ENCODE data around the gene IL7R.

The IL7R gene

DNA sequence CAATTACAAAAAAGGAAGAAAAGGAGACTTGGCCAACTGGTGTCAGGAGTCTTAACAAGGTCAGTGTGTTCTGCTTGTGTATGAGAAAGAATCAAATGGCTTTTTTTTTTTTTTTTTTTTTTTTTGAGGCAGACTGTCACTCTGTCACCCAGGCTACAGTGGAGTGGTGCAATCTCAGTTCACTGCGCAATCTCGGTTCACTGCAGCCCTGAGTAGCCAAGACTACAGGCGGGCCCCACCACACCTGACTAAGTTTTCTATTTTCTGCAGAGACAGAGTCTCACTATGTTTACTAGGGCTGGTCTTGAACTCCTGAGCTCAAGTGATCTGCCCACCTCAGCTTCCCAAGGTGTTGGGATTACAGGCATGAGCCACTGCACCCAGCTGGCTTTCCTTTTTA lies 3.1 kb upstream of the IL7R start:
- TF ChIP-seq CREB1 (IDR thresholded peaks at IDR 0.05; ENCODE audit: low read depth) (no peak), CEBPB (IDR thresholded peaks at IDR 0.05) (no peak)
- TF ChIP-seq, protein P1, sequence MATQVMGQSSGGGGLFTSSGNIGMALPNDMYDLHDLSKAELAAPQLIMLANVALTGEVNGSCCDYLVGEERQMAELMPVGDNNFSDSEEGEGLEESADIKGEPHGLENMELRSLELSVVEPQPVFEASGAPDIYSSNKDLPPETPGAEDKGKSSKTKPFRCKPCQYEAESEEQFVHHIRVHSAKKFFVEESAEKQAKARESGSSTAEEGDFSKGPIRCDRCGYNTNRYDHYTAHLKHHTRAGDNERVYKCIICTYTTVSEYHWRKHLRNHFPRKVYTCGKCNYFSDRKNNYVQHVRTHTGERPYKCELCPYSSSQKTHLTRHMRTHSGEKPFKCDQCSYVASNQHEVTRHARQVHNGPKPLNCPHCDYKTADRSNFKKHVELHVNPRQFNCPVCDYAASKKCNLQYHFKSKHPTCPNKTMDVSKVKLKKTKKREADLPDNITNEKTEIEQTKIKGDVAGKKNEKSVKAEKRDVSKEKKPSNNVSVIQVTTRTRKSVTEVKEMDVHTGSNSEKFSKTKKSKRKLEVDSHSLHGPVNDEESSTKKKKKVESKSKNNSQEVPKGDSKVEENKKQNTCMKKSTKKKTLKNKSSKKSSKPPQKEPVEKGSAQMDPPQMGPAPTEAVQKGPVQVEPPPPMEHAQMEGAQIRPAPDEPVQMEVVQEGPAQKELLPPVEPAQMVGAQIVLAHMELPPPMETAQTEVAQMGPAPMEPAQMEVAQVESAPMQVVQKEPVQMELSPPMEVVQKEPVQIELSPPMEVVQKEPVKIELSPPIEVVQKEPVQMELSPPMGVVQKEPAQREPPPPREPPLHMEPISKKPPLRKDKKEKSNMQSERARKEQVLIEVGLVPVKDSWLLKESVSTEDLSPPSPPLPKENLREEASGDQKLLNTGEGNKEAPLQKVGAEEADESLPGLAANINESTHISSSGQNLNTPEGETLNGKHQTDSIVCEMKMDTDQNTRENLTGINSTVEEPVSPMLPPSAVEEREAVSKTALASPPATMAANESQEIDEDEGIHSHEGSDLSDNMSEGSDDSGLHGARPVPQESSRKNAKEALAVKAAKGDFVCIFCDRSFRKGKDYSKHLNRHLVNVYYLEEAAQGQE (IDR thresholded peaks at IDR 0.05; ENCODE audit: low read depth), result no peak

DNA sequence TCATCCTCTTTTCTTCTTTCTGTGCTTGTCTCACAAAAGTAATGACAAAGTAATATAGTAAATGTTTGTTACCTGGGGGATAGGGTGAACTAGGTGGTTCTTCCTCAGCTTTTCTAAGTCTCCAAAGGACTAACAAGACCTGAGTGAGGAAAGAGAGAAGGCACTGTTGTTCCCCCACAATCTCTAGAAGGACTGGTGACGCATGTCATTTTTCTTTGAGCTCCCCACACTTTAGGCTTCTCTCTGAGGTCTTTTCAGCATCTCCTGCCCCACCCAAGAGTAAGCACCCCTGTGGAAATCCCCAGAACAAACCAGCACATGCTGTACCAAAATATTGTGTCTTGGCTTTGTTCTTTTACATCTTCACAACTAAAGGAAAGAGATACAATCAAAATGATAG lies 2.4 kb upstream of the IL7R start:
- TF ChIP-seq, protein P1 (IDR thresholded peaks at IDR 0.05; ENCODE audit: low read depth), result no peak
- no peak for TF ChIP-seq CEBPB (IDR thresholded peaks at IDR 0.05)
- TF ChIP-seq EGR1 (IDR thresholded peaks at IDR 0.05), result no peak
- no peak for TF ChIP-seq TAF1 (IDR thresholded peaks at IDR 0.05; ENCODE audit: low read depth)
- TF ChIP-seq NFIC (IDR thresholded peaks at IDR 0.05), result no peak

DNA sequence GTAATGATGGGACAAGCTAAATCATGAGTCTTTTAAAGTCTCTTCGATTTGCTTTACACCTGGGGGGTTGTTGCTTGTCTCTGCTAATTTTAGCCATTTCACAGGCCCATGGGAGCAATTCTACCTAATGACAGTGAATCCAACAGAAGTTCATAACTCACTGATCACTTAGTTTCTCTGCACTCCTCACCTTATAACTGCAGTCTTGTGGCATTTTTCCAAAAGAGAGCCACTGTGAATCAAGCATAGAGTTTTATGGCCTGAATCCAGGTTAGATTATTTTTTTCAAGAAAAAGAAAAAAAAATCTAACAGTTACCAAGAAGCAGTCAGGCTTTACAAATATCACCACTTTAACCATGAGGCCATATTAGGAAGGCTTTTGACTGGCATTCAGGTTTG lies 1.5 kb upstream of the IL7R start:
- TF ChIP-seq RAD21 (IDR thresholded peaks at IDR 0.05; ENCODE audit: low read depth) (no peak), FOXM1 (IDR thresholded peaks at IDR 0.05; ENCODE audit: borderline replicate concordance, low read depth) (no peak), CREB1 (IDR thresholded peaks at IDR 0.05; ENCODE audit: low read depth) (no peak)
- TF ChIP-seq, protein P1 (IDR thresholded peaks at IDR 0.05; ENCODE audit: low read depth), result no peak

DNA sequence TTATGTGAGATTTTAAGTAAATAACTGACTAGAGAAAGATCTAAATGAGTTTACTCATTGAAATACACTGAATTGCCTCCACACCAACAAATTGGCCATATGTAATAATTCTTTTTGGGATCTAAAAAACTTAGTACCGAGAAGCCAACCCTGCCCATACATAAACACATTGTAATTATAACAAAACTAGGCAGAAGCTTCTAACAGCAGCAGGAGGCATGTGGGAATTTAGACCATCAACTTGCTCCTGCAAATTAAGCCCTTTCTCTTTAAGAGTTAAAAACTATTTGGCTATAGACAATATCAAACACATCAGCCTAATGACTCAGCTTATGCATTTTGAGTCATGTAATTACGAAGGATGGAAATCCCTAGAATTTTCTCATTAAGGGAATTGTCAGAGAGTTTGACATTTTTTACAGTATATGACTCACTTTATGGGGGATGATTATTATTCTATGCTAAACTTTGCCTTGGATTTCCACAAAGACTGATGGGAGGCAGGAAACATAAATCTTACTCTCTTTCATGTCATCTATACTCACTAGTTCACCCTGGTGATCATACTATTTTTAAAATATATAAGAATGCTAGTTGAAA lies 1.0 kb downstream of the IL7R start:
- no peak for TF ChIP-seq EGR1 (IDR thresholded peaks at IDR 0.05)
- TF ChIP-seq, protein P1 (IDR thresholded peaks at IDR 0.05; ENCODE audit: low read depth), result no peak
- TF ChIP-seq ZBTB7A (IDR thresholded peaks at IDR 0.05; ENCODE audit: low read depth), result no peak
- no peak for TF ChIP-seq YY1 (IDR thresholded peaks at IDR 0.05; ENCODE audit: low read depth)
- no peak for TF ChIP-seq RAD21 (IDR thresholded peaks at IDR 0.05; ENCODE audit: low read depth)
- no peak; the same call in 1 of the 2 replicates for TF ChIP-seq TEAD4 (IDR thresholded peaks at IDR 0.05)
- TF ChIP-seq CEBPB (IDR thresholded peaks at IDR 0.05), result no peak
- no peak for TF ChIP-seq FOXM1 (IDR thresholded peaks at IDR 0.05; ENCODE audit: borderline replicate concordance, low read depth)
- TF ChIP-seq, protein P2, sequence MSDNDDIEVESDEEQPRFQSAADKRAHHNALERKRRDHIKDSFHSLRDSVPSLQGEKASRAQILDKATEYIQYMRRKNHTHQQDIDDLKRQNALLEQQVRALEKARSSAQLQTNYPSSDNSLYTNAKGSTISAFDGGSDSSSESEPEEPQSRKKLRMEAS (IDR thresholded peaks at IDR 0.05), result no peak
- no peak for TF ChIP-seq EP300 (IDR thresholded peaks at IDR 0.05; ENCODE audit: borderline replicate concordance)
- no peak for TF ChIP-seq NFIC (IDR thresholded peaks at IDR 0.05)
- no peak for TF ChIP-seq TCF12 (IDR thresholded peaks at IDR 0.05; ENCODE audit: low read depth)
- TF ChIP-seq TAF1 (IDR thresholded peaks at IDR 0.05; ENCODE audit: low read depth), result no peak
- TF ChIP-seq, protein P3, sequence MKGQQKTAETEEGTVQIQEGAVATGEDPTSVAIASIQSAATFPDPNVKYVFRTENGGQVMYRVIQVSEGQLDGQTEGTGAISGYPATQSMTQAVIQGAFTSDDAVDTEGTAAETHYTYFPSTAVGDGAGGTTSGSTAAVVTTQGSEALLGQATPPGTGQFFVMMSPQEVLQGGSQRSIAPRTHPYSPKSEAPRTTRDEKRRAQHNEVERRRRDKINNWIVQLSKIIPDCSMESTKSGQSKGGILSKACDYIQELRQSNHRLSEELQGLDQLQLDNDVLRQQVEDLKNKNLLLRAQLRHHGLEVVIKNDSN (IDR thresholded peaks at IDR 0.05), result no peak
- no peak for TF ChIP-seq CREB1 (IDR thresholded peaks at IDR 0.05; ENCODE audit: low read depth)

All from Ishikawa (cell line).